PC-3 (cell line): ENCODE data around the gene KIR3DL1.
"Not testable (repeated sequence)": the region's sequence is repeated elsewhere in the genome, so short reads cannot be mapped to it uniquely, and the experiment has no call there.

ENCODE experiments used
- CTCF ChIP-seq: fragments of 300-600 bp; sonication (generic); conservative IDR thresholded peaks from 2 replicates; pipeline ENCODE4 v1.5.1; 2017; ENCODE audit warnings: antibody characterized with exemption, low read depth, mild to moderate bottlenecking, low read length
- EZH2 ChIP-seq: fragments of 300-600 bp; sonication (generic); IDR thresholded peaks from one replicate; pipeline ENCODE4 v1.6.1; 2017; ENCODE audit warnings: antibody characterized with exemption, mild to moderate bottlenecking, low read length; ENCODE audit not compliant: unreplicated experiment
- EZH2phosphoT487 ChIP-seq: fragments of 300-600 bp; sonication (generic); IDR thresholded peaks from 2 replicates; pipeline ENCODE4 v1.6.1; 2018; ENCODE audit warnings: mild to moderate bottlenecking, antibody characterized with exemption, low read length, borderline replicate concordance

- not testable (repeated sequence) for TF ChIP-seq CTCF, EZH2phosphoT487, EZH2
Measured at GRCh38 chr19:54778896-54779295, 37.4 kb upstream of the KIR3DL1 start.
